GM15510 (cell line): ENCODE measurements around the gene SAMHD1.

Experiments
- POLR2A ChIP-seq: IDR thresholded peaks from 3 replicates; pipeline ENCODE4 v1.6.1; 2011; ENCODE audit warnings: borderline replicate concordance; ENCODE audit not compliant: insufficient read length; ENCODE audit errors: extremely low read depth

SAMHD1 gene

GRCh38 chr20:36862857-36863668 is 88.4 kb downstream of the SAMHD1 start:
- TF ChIP-seq POLR2A = peak; percentile 12

DNA sequence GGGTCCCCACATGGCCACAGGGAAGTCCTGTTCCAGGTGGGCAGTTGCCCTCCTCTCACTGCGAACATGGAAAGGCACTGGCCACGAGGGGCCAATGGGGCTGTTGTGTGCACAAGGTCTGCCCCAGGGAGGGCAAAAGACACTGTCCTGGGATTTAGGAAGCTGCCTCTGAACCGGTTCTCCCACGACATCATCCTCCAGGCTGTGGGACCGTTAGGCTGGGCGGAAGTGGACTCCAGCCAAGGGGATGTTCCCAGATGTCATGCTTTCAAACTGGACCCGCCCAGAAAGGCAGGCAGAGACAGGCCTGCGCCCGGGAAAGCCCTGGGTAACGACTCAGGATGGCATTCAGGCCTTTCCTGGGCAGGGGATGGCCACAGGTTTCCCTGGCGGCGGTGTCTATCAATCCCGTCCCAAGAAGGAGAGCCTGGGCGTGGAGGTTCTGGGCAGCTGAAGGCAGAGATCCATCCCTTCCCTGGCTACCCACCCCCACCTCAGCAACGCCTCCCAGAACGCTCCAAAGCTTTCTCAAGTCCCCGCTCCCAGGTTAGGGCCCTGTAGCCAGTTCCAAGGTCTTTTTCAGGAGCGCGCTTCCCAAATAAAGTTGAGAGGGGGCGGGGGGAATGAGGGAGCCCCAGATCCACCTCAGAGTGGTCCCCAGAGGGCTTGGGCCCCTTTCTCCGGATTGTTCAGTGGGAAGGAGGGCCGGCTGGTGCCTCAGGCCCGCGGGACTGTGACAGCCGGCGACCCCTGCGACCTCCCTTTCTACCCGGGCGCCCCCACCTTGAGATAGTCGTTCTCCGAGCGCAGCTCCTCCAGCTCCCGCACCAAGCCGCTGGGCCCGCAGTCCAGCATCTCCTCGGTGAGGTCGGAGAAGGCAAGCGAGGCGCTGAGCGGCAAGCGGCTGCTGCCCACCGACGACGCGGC is 89.4 kb downstream of the SAMHD1 start:
- TF ChIP-seq POLR2A = no peak

DNA sequence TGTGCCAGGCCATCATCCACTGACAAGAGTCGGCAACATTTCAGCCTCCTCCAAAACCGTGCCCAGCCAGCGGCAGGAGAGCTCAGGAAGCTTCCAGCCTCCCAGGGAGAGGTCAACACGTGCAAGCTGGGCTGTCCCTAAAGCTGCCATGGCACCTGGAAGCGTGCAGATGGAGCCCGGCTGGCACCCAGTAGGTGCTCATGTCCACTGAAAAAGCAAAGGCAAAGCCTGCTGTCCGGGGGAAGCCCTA is 90.0 kb downstream of the SAMHD1 start:
- TF ChIP-seq POLR2A = no peak

GRCh38 chr20:36860811-36861624 is 90.5 kb downstream of the SAMHD1 start:
- no peak for TF ChIP-seq POLR2A

GRCh38 chr20:36860339-36860738 is 91.2 kb downstream of the SAMHD1 start:
- TF ChIP-seq POLR2A = no peak

DNA sequence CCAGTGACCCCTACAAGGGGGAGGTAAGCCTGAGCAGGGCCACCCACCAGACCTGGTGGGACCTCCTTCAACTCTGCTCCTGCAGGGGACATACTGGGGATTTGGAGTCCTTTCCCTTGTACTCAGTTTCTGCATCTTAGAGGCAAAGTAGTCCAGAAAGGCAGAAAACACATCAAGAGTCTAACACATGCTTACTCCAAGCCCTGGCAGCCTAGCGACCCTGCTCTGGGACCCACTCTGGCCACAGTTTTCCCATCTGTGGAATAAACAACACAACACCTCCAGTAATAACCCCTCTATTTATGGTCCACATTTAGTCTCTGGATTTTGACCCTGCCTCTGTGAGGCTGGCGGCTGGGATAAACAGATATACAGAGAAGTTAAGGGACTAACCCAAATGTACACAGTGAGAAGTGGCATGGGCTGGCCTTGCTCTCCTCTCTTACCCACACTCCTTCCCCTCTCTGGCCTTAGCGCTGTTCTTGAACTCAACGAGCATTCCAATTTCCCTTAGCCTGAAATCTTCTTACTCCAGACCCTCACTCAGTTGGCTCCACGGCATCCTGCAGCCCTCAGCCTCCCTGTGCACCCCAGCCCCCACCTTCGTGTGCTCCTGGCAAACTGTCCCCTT is 91.7 kb downstream of the SAMHD1 start:
- no peak for TF ChIP-seq POLR2A

GRCh38 chr20:36859282-36859555 is 92.3 kb downstream of the SAMHD1 start:
- TF ChIP-seq POLR2A = no peak

DNA sequence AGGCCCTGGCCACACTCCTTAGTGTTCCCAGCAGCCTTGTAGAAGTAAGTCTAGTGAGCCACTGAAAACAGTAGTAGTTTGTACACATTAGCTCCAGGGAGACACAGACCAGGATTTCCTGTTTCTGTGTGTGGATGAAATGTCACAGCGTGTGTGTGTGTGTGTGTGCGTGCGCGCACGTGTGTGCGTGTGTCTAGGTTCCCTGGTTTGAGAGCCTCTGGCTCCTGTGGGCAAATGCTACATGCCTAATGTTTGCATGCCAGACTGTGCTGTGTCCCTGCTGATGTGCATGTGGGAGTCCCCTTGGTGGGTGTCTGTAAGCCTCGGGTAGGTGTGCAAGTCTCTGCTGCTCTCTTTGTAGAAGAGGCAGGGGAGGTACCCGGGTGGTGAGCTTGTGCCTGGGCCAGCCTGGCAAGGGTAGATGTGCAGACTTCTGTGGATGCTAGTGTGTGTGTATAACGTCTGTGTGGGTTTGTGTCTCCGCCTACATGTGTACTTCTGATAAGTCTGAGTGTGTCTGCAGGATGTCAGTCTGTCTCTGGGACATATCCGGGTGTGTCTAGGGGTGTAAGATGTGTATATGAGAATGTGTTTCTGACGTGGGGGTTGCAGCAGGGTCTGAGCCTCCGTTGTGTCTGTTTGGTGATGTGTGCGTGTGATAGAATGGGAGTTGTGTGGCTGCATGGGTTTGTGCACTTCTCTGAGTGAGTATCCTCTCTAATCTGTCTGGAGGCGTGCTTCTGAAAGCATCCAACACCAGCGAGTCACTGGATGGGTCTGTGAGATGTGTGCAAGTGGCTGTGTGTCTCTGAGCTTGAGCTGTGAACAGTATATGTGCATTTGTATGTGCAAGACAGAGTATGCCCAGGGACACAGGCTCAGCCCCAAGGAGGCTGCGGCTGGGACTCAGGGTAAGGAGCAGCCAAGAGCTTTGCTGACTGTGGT is 94.5 kb downstream of the SAMHD1 start:
- no peak for TF ChIP-seq POLR2A

- no peak for TF ChIP-seq POLR2A
Measured at GRCh38 chr20:36856195-36856594, 95.3 kb downstream of the SAMHD1 start.

GRCh38 chr20:36855241-36855657 is 96.3 kb downstream of the SAMHD1 start:
- TF ChIP-seq POLR2A = no peak

- no peak for TF ChIP-seq POLR2A
Measured at GRCh38 chr20:36854348-36855240, 96.9 kb downstream of the SAMHD1 start.

DNA sequence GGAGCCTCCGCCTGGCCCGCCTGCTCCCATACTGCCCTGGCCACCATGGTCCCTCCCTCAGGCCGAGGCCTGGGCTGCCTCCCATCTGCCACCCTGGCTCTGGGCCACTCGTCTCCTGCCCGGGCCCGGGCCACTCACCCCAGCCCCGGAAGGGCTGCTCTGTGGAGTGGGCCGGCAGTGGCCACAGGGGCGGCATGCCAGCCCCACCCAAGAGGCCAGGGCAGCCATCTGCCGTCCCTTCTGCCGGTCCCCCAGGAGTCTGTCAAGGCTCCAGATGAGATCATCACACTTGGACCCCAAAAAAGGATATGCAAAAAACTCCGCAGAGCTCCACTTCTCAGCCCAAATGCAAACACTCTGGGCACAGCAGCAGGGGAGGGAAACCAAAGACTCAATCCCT is 99.3 kb downstream of the SAMHD1 start:
- no peak for TF ChIP-seq POLR2A

DNA sequence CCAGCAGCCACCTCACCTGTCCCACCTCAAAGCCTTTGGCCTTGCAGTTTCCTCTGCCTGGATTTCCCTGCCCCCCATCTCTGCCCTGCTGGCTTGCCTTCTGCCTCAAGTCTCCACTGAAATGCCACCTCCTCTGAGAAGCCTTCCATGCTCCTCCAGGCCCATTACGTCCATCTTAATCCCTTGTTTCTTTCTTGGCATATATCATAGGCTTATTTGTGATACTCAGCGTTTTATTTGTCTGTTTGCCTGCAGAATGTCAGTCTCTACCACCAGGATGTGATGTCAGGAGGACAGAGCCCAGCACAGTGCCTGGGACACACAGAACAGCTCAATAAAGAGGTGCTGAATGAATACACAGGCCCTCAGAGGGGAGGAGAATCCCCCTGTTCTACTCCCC is 100.0 kb downstream of the SAMHD1 start:
- TF ChIP-seq POLR2A = no peak
